ENCODE results near the gene ANXA6.

Gene ANXA6

DNA sequence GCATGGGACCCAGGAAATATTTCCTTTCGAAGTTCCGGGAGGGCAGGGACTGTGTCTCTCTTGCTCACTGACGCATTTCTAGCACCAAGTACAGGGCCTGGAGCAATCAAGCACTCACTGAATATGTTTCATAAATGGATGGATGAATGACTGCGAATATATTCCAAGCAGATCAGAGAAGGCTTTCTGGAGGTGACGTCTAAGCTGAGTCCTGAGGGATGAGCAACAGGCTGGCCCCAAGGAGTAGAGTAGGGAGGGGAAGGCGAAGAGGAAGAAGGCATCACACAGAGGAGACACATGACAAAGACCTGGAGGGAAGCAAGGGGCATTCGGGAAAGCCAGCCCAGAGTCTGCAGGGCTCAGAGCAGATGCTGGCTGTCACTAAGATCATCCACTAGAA is 13.9 kb downstream of the ANXA6 start:
- H3K4me3 Mint-ChIP-seq = no peak overlapping the region
- H3K27me3 Mint-ChIP-seq (ENCODE audit: low read depth, poor library complexity) = peaks cover 5% of the 10 kb centered on the region
- DNase-seq = no peak
- peaks cover 17% of the 10 kb centered on the region for H3K36me3 Mint-ChIP-seq (ENCODE audit: low read depth)
- TF ChIP-seq, protein P1, sequence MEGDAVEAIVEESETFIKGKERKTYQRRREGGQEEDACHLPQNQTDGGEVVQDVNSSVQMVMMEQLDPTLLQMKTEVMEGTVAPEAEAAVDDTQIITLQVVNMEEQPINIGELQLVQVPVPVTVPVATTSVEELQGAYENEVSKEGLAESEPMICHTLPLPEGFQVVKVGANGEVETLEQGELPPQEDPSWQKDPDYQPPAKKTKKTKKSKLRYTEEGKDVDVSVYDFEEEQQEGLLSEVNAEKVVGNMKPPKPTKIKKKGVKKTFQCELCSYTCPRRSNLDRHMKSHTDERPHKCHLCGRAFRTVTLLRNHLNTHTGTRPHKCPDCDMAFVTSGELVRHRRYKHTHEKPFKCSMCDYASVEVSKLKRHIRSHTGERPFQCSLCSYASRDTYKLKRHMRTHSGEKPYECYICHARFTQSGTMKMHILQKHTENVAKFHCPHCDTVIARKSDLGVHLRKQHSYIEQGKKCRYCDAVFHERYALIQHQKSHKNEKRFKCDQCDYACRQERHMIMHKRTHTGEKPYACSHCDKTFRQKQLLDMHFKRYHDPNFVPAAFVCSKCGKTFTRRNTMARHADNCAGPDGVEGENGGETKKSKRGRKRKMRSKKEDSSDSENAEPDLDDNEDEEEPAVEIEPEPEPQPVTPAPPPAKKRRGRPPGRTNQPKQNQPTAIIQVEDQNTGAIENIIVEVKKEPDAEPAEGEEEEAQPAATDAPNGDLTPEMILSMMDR (IDR thresholded peaks at IDR 0.05) = no peak
- H3K4me1 Mint-ChIP-seq = peaks cover 68% of the 10 kb centered on the region
- H3K9me3 Mint-ChIP-seq = no peaks in the 10 kb centered on the region
- no peak overlapping the region for H3K27ac Mint-ChIP-seq

DNA sequence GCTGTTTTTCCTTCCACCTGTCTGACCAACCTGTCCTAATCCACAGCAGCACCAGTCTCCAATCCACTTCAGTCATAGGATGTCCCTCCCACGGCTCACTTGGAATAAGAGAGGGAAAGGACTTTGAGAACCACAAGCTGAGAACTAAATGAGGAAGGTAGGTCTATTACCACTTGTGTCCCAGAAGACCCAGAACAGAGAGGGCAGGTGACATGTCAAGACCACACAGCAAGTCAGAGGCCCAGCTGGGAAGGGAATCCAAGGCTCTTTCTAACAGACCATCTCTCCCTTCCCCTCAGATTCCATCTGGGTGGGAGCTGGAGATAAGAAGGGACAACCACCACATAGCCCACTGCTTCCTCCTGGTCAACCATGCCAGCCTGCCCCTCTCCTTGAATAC is 14.6 kb downstream of the ANXA6 start:
- peaks cover 23% of the 10 kb centered on the region for H3K36me3 Mint-ChIP-seq (ENCODE audit: low read depth)

GRCh38 chr5:151141535-151141934 is 16.0 kb downstream of the ANXA6 start:
- peak; percentile 37 for DNase-seq
- peak overlapping the region; percentile 2 for H3K4me3 Mint-ChIP-seq
- no peaks in the 10 kb centered on the region for H3K9me3 Mint-ChIP-seq
- peaks cover 3% of the 10 kb centered on the region for H3K27me3 Mint-ChIP-seq (ENCODE audit: low read depth, poor library complexity)
- peaks cover 32% of the 10 kb centered on the region for H3K36me3 Mint-ChIP-seq (ENCODE audit: low read depth)
- H3K27ac Mint-ChIP-seq = peak overlapping the region; percentile 46
- peaks cover 49% of the 10 kb centered on the region for H3K4me1 Mint-ChIP-seq
- TF ChIP-seq, protein P1 (IDR thresholded peaks at IDR 0.05) = no peak

More for the DNA sequence above, 14.6 kb downstream of the ANXA6 start:
- no peak overlapping the region for H3K4me3 Mint-ChIP-seq
- TF ChIP-seq, protein P1 (IDR thresholded peaks at IDR 0.05) = no peak
- no peaks in the 10 kb centered on the region for H3K9me3 Mint-ChIP-seq
- DNase-seq = no peak
- H3K27ac Mint-ChIP-seq = no peak overlapping the region
- H3K27me3 Mint-ChIP-seq (ENCODE audit: low read depth, poor library complexity) = peaks cover 3% of the 10 kb centered on the region
- H3K4me1 Mint-ChIP-seq = peaks cover 61% of the 10 kb centered on the region

GRCh38 chr5:151140686-151141459 is 16.7 kb downstream of the ANXA6 start:
- Mint-ChIP-seq H3K27ac (peak overlapping the region; percentile 40), H3K4me3 (no peak overlapping the region), H3K36me3 (ENCODE audit: low read depth) (peaks cover 37% of the 10 kb centered on the region), H3K4me1 (peaks cover 47% of the 10 kb centered on the region), H3K9me3 (no peaks in the 10 kb centered on the region), H3K27me3 (ENCODE audit: low read depth, poor library complexity) (peaks cover 3% of the 10 kb centered on the region)
- DNase-seq = no peak
- TF ChIP-seq, protein P1 (IDR thresholded peaks at IDR 0.05) = no peak

DNA sequence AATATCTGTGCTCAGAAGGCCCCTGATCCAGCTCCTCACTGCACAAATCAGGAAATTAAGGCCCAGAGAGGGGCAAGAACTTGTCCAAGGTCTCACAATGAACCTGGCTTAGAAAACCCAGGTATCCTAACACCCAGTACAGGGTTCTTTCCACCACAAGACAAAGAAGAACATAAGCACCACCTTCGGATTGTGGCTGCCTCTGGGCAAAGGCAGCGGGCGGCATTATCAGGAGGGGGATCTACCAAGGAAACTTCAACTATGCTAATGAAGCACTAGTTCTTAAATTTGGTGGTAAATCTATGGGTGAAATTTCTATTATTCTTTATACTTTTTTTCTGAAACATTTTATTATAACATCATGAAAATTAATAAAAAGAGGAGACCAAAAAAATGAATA is 17.9 kb downstream of the ANXA6 start:
- H3K4me1 Mint-ChIP-seq = peaks cover 35% of the 10 kb centered on the region
- DNase-seq = no peak
- peaks cover 3% of the 10 kb centered on the region for H3K27me3 Mint-ChIP-seq (ENCODE audit: low read depth, poor library complexity)
- H3K27ac Mint-ChIP-seq = no peak overlapping the region
- TF ChIP-seq, protein P1 (IDR thresholded peaks at IDR 0.05) = no peak
- H3K4me3 Mint-ChIP-seq = no peak overlapping the region
- peaks cover 33% of the 10 kb centered on the region for H3K36me3 Mint-ChIP-seq (ENCODE audit: low read depth)
- no peaks in the 10 kb centered on the region for H3K9me3 Mint-ChIP-seq

- TF ChIP-seq, protein P1 (IDR thresholded peaks at IDR 0.05) = no peak
Observed at GRCh38 chr5:151139015-151139414, 18.6 kb downstream of the ANXA6 start.

More at GRCh38 chr5:151139015-151139414, 18.6 kb downstream of the ANXA6 start:
- no peaks in the 10 kb centered on the region for H3K9me3 Mint-ChIP-seq
- H3K27me3 Mint-ChIP-seq (ENCODE audit: low read depth, poor library complexity) = peaks cover 3% of the 10 kb centered on the region
- peaks cover 29% of the 10 kb centered on the region for H3K4me1 Mint-ChIP-seq
- H3K4me3 Mint-ChIP-seq = no peak overlapping the region
- no peak overlapping the region for H3K27ac Mint-ChIP-seq
- no peak for DNase-seq
- peaks cover 33% of the 10 kb centered on the region for H3K36me3 Mint-ChIP-seq (ENCODE audit: low read depth)
